IPS DF 6.9 (cell line): ENCODE measurements around the gene ASB14.
"Not testable (repeated sequence)": the region's sequence is repeated elsewhere in the genome, so short reads cannot be mapped to it uniquely, and the experiment has no call there.

Experiments
- DNase-seq: peaks from one replicate; pipeline ENCODE4 v3.0.0-alpha.2; 2013; ENCODE audit warnings: low read depth, low spot score
- H3K27ac ChIP-seq: one replicate; pipeline ENCODE4 v1.5.1; 2013; ENCODE audit warnings: low read length, control low read depth
- H3K27me3 ChIP-seq: 2 replicates; pipeline ENCODE4 v1.6.1; 2013; ENCODE audit warnings: mild to moderate bottlenecking, low read length; ENCODE audit not compliant: control insufficient read depth, insufficient read depth
- H3K36me3 ChIP-seq: 2 replicates; pipeline ENCODE4 v1.6.1; 2013; ENCODE audit warnings: low read length; ENCODE audit not compliant: control insufficient read depth, insufficient read depth
- H3K4me1 ChIP-seq: 2 replicates; pipeline ENCODE4 v1.6.1; 2013; ENCODE audit warnings: low read length; ENCODE audit not compliant: control insufficient read depth, insufficient read depth
- H3K4me3 ChIP-seq: 2 replicates; pipeline ENCODE4 v1.5.1; 2013; ENCODE audit warnings: mild to moderate bottlenecking, low read length
- H3K9me3 ChIP-seq: 2 replicates; pipeline ENCODE4 v1.6.1; 2013; ENCODE audit warnings: low read length, inconsistent platforms; ENCODE audit not compliant: control insufficient read depth, insufficient read depth
- WGBS: extraction: QIAGEN DNeasy Blood & Tissue Kit; methylation state at CpG from one replicate; pipeline ENCODE4 v1.1.7; 2013; ENCODE audit warnings: mixed read lengths, missing lambda C conversion rate; ENCODE audit not compliant: insufficient read length, insufficient coverage; 5-methylcytosine and 5-hydroxymethylcytosine counted together

ASB14 gene

DNA sequence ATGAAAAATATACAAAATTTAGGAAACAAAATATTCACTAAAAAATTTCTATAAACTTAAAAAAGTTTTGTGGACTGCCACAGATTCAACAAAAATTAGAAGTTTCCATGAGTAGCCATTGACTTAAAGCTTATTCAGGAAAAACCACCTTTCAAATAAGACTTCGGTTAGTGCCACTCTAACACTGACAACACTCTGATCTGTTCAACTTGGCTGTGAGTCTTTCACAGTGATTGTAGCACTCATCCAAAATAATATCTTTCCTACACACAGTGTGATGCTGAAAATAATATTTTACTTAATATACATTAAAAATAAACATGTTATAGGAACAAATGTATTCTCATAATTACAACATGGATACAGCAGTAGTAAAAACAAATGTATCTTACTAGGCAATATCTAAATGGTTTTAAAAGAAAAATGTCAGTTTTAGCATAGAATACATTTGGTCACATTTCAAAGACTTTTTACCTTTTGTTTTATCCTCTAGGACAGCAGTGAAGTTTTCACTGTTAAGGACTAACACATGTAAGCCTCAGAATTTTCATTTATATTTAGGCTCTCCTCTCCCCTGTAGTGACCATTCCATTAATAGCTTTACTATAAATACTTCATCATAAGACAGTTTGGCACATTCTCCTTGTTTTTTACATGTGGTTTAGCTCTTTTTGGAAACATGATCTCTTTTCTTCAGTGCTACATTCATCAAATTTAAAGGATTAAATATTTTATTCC lies at the start of gene ASB14:
Gene ASB14, minus strand, starts transcription at position 527 of the 738 bp plus-strand sequence. CDS start 652 bp downstream, outside the sequence.
- H3K27me3 ChIP-seq: no peaks in the 10 kb centered on the region
- H3K27ac ChIP-seq: no peak within 1 kb of the TSS
- no CpG with 5 or more reads among the region's 1 CpG for WGBS
- H3K9me3 ChIP-seq: no peaks in the 10 kb centered on the region
- H3K4me1 ChIP-seq: no peaks in the 10 kb centered on the region
- no peaks in the 10 kb centered on the region for H3K36me3 ChIP-seq
- H3K4me3 ChIP-seq: no peak within 1 kb of the TSS
- DNase-seq: no peak

DNA sequence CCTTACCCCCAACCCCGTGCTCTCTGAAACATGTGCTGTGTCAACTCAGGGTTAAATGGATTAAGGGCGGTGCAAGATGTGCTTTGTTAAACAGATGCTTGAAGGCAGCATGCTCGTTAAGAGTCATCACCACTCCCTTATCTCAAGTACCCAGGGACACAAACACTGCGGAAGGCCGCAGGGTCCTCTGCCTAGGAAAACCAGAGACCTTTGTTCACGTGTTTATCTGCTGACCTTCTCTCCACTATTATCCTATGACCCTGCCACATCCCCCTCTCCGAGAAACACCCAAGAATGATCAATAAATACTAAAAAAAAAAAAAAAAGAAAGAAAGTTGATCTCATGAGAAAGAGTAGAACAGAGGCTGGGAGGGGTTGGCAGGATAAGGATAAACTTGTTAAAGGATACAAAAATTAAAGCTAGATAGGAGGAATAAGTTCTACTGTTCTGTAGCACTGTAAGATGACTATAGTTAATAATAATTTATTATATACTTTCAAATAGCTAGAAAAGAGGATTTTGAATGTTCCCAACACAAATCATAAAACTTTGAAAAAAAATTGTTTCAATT lies 46.7 kb upstream of the ASB14 start:
- H3K4me1 ChIP-seq, H3K4me3 ChIP-seq, H3K9me3 ChIP-seq, H3K36me3 ChIP-seq, DNase-seq, H3K27me3 ChIP-seq, H3K27ac ChIP-seq: not testable (repeated sequence)
- WGBS: no CpG with 5 or more reads among the region's 7 CpGs

DNA sequence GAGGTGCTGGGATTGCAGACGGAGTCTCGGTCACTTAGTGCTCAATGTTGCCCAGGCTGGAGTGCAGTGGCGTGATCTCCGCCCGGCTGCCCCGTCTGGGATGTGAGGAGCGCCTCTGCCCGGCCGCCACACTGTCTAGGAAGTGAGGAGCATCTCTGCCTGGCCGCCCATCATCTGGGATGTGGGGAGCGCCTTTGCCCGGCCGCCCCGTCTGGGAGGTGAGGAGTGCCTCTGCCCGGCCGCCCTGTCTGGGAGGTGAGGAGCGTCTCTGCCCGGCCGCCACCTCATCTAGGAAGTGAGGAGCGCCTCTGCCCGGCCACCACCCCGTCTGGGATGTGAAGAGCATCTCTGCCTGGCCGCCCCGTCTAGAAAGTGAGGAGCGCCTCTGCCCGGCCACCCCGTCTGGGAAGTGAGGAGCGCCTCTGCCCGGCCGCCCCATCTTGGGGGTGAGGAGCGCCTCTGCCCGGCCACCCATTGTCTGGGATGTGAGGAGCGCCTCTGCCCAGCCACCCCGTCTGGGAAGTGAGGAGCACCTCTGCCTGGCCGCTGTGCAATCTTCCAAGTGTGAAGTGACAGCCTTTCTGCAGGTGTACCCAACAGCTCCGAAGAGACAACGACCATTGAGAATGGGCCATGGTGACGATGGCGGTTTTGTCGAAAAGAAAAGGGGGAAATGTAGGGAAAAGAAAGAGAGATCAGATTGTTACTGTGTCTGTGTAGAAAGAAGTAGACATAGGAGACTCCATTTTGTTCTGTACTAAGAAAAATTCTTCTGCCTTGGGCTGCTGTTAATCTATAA lies 46.0 kb upstream of the ASB14 start:
- H3K27me3 ChIP-seq, DNase-seq, H3K9me3 ChIP-seq, H3K27ac ChIP-seq, H3K4me3 ChIP-seq, H3K4me1 ChIP-seq, H3K36me3 ChIP-seq: not testable (repeated sequence)
- no CpG with 5 or more reads among the region's 40 CpGs for WGBS

DNA sequence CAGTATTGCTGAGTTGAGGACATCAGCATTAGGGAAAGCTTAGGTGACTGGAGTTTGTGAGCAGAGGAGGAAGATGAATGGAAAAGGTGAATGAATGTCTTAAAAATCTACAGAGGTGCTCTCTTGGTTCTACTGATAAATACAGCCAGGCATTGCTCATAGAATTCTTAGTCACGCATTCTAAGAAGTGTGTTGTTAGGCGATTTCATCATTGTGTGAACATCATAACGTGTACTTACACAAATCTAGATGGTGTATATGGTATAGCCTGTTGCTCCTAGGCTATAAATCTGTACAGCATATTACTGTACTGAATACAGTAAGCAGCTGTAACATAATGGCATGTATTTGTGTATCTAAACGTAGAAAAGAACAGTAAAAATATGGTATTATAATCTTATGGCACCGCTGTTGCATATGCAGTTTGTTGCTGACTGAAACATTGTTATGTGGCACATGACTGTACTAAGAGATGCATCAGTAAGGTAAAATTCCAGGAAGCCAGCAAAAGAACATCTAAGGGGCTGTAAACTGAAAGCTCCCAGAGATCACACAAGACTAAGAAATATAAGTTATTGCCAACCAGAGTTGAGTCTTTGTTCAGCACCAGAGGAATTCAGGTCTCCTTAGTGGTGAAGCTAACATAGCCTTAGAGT lies 42.9 kb upstream of the ASB14 start:
- no peaks in the 10 kb centered on the region for H3K27me3 ChIP-seq
- H3K9me3 ChIP-seq: no peaks in the 10 kb centered on the region
- H3K36me3 ChIP-seq: no peaks in the 10 kb centered on the region
- DNase-seq: no peak
- WGBS: no CpG with 5 or more reads among the region's 5 CpGs
- no peak overlapping the region for H3K4me3 ChIP-seq
- H3K27ac ChIP-seq: no peak overlapping the region
- no peaks in the 10 kb centered on the region for H3K4me1 ChIP-seq

DNA sequence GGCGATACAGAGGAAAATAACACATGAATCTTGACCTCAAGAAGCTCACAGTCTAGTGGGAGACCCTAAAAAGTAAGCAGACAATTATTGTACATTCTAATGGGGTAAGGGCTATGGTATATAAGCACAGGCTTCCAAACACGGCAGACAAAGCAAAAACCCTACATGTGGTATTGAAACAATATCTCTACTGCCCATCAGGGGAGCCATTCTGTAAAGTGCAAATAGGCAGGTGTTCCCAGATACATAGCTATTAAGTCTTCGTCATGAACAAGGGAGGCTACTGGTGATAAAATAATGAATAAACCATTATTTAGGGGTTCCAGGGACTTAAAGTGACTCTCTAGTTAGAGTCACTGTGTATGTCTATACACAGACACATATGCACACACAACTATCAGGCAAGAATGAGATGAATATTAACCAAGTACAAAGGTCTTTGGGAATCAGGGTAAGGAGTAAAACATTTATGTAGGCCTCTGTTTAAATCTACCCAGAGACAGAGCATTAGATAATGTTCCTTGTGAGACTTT lies 38.7 kb upstream of the ASB14 start:
- WGBS: no CpG with 5 or more reads among the region's 3 CpGs
- Histone ChIP-seq H3K36me3 (no peaks in the 10 kb centered on the region), H3K9me3 (no peaks in the 10 kb centered on the region), H3K4me3 (no peak overlapping the region), H3K27ac (no peak overlapping the region), H3K27me3 (no peaks in the 10 kb centered on the region), H3K4me1 (no peaks in the 10 kb centered on the region)
- no peak for DNase-seq

DNA sequence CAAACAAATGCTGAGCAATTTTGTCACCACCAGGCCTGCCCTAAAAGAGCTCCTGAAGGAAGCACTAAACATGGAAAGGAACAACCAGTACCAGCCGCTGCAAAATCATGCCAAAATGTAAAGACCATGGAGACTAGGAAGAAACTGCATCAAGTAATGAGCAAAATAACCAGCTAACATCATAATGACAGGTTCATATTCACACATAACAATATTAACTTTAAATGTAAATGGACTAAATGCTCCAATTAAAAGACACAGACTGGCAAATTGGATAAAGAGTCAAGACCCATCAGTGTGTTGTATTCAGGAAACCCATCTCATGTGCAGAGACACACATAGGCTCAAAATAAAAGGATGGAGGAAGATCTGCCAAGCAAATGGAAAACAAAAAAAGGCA lies 34.0 kb upstream of the ASB14 start:
- not testable (repeated sequence) for H3K4me1 ChIP-seq, H3K9me3 ChIP-seq, H3K27ac ChIP-seq, H3K27me3 ChIP-seq, DNase-seq, H3K4me3 ChIP-seq, H3K36me3 ChIP-seq
- WGBS: no CpG with 5 or more reads among the region's 1 CpG

DNA sequence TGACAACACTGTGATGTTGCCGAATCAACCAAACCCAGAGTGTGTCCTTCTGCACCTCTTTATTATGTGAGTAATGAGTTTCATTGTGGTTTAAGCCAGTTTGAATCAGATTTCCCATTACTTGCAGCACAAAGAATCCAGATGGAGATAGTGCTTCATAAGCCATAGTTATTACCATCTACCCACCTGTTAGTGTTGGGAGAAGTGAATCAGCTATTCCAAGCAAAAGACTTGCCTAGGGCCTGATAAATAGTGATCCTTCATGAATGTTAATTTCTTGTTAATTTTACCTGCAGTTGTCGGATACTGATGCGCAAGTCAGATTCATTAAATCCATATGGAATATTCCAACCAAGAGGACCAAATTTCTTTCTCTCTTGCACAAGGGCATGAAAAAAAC lies 21.7 kb upstream of the ASB14 start:
- DNase-seq: no peak
- Histone ChIP-seq H3K4me3 (no peak overlapping the region), H3K36me3 (no peaks in the 10 kb centered on the region), H3K27ac (no peak overlapping the region), H3K4me1 (no peaks in the 10 kb centered on the region), H3K9me3 (no peaks in the 10 kb centered on the region), H3K27me3 (no peaks in the 10 kb centered on the region)
- WGBS: no CpG with 5 or more reads among the region's 3 CpGs

DNA sequence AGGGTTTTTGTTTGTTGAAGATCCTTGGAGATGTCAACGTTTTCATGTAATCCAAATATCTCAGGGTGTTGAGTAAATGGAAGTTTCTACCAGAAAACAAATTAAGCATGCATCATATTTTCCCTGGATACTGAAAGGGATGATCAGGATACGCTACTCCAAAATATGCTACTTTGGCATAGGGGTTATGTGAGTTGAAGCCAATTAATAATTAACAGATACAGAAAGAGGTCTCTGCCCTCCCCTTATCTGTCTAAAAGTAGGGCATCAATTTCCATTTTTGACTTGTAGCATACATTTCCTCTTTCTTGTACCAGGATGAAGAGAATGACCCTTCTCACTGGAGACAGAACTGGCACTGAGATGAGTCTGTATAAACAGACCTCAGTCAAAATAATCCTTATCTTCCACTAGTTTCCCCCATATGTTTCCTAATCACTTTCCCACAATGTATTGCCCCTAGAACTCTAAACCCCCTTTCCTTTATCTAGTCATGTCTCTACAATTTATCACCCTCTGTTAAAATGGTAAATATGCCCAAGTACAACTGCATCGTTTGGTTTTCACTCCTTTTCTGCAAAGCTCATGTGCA lies 17.4 kb upstream of the ASB14 start:
- Histone ChIP-seq H3K27ac (no peak overlapping the region), H3K27me3 (no peaks in the 10 kb centered on the region), H3K4me1 (no peaks in the 10 kb centered on the region), H3K4me3 (no peak overlapping the region), H3K9me3 (no peaks in the 10 kb centered on the region), H3K36me3 (no peaks in the 10 kb centered on the region)
- WGBS: no CpG with 5 or more reads among the region's 3 CpGs
- DNase-seq: no peak

DNA sequence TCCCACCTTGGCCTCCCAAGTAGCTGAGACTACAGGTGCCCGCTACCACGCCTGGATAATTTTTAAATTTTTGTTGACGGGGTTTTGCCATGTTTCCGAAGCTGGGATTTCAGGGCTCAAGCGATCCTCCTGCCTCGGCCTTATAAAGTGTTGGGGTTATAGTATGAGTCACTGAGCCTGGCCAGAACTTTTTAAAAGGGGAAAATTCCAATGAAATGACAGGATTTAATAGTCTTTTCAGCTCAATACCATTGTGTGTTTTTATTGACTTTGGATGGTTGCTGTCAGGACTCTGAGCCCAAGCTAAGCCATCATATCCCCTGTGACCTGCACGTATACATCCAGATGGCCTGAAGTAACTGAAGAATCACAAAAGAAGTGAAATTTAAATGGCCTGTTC lies 11.0 kb upstream of the ASB14 start:
- not testable (repeated sequence) for H3K27me3 ChIP-seq, H3K27ac ChIP-seq, DNase-seq, H3K9me3 ChIP-seq, H3K4me3 ChIP-seq, H3K36me3 ChIP-seq, H3K4me1 ChIP-seq
- WGBS: no CpG with 5 or more reads among the region's 7 CpGs

DNA sequence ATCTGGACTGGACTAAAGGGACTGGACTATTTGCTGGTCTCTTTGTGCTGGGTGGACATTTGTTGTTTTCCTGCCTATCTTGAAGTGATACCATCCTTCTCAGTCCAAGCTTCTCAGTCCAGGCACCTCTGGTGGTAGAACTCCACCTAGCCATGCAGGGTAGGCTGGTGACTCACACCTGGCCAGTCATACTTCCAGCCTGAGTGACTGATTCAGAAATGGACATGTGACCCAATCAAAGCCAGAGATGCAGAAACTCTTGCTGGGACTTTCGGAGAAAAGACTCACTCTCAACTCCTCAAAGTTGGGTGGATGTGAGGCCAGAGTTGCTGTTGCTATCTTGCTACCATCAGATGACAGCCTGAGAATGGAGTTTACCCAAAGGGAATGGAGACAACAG lies 5.6 kb upstream of the ASB14 start:
- no peaks in the 10 kb centered on the region for H3K27me3 ChIP-seq
- no peak overlapping the region for H3K4me3 ChIP-seq
- no peak overlapping the region for H3K27ac ChIP-seq
- H3K4me1 ChIP-seq: no peaks in the 10 kb centered on the region
- no peak for DNase-seq
- no peaks in the 10 kb centered on the region for H3K36me3 ChIP-seq
- no CpG with 5 or more reads among the region's 1 CpG for WGBS
- no peaks in the 10 kb centered on the region for H3K9me3 ChIP-seq
